ENCODE measurements around the gene CAT.

CAT gene

DNA sequence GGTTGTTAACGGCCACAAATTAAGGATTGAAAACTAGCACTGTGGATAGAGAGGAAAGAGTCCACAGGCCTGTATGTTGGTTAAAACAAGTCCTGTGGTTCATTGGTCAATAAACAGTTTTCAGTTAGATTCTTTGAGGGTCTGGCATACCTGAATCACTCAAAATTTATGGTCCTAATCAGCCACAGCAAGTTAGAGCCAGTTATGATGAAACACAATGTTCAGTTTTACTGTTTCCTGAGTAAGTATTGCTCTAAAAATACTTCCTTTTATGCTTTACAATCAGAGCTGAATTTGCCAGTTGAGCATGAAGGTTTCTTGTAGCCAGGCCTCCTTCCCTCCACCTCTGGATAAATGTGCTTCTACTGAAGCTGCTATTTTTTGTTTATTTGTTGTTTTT is 12.9 kb upstream of the CAT start:
- DNase-seq: no peak

DNA sequence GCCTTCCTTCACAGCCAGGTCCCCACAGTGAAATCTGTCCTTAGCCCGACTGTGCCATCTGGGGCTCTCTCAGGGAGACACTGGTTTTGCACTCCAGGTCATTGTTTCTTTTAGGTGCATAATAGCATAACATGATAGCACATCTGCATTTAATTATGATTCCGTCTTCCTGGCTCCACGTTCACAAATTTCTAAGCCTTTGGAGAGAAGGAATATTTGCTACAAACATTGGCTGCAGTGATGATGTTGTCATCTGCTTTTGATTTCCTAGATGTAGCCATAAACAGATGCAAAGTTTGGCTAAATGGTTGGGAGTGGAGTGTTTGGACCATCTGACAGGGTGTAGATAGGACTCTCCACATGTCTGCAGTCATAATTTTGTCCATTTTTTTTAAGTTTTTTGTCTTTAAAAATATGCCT is 12.0 kb upstream of the CAT start:
- DNase-seq: no peak

DNA sequence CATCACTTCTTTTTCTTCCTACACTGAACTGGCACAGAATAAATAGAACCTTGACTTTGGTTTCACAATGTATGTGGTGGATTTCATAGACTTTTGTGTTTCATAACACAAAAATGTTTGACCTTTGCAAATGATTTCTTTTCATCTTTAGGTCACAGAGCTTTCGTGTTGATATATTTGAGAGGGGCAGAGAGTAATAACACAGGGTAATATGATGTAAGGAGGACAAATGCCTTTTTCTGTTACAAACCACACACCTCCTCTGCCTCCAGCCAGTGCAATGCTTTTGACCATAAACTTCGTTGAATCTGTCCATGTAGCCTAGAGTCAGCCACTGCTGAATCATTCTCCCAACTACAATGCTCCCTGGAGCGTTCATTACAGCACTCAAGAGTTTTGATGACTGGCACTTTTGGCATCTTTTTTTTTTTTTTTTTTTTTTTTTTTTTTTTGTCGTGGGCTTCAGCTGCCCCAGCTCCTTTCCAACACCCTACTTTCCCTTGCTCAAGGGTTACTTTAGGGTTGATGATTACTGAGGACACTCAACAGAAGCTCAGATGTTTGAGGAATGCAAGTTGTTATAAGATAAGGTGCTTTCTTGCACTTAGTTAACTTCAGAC is 11.4 kb upstream of the CAT start:
- DNase-seq: no peak

DNA sequence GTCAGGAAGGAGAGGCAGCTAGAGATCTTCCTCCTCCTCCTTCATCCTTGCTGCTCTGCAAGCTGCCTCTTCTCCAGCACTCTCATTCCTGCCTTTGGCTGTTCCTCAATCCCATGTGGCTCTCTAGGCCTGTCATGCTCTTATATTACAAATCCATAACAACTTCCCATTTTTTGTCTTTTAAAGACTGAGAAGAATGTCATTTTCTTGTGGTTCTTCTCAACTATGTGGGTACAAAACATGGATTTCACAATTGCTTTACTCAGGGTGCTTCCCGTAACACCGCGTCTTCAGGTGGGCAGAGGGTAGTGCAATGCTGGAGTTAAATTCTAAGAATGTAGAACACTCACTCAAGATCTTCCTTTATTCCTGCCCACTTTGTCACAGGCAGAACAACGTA is 6.8 kb upstream of the CAT start:
- no peak for DNase-seq

DNA sequence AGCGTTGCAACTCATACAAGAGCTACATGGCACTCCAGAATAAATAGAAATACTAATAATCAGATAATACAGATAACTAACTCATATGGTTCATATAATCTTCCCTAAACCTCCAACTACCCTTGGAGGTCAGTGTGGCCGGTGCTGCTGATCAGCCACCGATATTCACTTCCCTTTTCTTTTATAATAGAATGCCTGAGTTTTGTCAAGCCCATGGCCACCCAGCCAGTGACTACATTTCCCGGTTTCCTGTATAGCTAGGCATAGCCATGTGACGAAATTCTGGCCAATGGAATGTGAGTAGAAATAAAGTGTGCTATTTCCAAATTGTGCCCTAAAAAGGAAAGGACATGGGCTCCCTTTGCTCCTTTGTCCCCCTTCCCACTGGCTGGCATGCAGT is 5.9 kb upstream of the CAT start:
- no peak for DNase-seq

DNA sequence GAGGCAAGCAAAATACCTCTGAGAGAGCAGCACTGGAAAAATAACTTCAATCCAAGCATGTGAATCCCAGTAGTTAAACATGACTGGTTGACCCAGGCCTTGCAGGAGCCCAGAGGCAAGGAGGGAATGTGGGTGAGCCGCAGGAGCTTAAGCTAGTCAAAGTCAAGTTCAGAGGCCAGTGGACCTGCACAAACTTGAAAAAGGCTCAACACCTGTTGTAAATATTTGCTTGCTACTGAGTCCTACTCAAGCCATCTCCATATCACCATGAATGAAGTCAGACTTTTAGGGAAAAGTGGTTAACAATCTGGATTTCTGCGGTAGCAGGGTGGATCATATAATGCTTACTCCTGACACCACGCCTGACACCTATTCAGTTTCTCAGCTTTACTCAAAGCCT is 4.8 kb upstream of the CAT start:
- no peak for DNase-seq

DNA sequence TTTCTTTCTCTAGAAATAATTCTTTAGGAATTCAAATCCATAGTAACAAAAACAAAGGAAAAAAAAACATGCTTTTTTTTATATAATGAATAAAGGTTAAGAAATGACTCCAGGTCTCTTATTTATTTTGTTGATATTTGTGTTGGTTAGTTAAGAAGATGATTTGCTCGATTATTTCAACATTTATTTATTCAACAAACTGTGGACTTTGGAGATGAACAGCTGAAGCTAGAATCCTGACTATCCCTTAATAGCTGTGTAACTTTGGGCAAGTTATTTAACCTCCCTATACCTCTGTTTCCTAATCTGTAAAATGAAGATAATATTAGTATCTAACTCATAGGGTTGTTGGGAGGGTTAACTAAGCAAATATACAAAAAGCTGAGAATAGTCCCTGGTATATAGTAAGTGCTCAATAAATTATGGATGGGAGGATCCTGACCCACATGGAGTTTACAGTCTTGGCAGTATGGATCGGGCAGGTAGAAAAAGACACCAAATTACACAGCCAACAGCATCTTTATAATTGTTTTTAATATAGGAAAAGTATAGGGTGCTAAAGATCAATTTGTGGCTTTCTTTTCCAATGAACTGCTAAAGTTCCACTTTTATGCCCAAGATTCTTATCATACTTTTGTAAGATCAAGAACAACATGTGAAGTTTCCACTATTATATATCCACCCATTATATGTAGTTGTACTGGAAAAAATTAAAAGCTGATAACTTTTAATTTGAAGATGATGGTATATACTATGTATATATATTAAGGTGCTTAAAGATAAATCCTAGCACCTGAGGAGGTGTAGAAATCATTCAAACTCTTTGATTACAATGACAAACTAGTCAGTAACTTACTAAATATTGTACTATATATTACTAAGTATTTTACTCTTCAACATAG is 1.3 kb upstream of the CAT start:
- DNase-seq: no peak

DNA sequence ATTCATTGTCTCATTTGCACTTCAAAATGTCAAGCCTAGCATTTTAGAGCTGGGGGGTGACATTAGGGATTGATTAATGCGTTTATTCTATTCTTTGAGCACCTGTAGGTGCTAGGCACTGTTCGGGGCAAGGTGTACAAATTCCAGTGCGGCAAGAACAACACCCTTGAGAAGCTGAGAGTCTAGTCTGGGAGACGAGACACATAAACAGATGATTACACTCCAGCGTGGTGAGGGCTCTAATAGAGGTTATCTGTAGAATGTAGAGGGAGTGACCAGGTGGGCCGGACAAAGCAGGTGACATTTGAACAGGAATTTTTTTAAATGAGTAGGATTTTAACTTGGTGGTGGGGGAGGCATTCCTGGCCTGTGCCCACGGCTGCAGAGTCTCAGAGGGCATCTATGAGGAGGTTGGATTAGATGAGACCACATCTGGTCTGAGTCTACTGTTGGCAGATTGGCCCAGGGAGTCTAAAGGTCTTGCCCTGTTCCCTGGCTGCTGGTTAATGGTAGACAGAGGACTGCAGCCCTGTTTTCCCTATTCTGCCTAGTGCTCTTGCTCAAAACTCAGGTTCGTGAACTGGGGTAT is 970 bp downstream of the CAT start:
- DNase-seq: no peak

DNA sequence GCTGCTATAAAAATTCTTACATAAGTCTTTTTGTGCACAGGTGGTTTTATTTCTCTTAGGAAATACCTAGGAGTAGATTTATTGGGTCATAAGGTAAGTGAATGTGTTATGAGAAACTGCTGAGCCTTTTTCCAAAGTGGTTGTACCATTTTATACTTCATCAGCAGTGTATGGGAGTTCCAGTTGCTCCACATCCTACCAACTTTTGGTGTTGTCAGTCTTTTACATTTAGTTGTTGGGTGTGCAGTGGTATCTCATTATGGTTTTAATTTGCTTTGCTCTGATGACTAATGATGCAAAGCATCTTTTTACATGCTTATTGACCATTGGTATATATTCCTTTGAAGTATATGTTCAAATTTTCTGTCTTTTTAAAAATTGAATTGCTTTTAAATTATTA is 3.1 kb downstream of the CAT start:
- no peak for DNase-seq

DNA sequence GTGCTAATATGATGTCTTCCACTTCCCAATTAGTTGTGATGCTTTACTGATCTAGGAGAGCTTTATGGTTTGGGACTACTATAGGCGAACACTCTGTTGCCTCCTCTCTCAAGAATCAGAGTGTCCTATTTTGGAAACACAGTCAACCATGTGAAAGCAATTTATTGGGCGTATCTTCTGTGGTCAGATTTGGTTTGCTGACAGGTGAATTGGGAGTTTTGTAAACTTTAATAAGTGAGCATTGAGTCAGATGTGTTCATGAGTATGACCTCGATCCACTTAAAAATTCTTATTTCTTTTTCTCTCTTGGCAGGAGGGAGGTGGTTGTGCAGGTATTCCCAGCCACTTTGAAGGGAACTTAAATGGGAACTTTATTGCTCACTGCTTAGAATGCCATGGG is 4.4 kb downstream of the CAT start:
- no peak for DNase-seq

DNA sequence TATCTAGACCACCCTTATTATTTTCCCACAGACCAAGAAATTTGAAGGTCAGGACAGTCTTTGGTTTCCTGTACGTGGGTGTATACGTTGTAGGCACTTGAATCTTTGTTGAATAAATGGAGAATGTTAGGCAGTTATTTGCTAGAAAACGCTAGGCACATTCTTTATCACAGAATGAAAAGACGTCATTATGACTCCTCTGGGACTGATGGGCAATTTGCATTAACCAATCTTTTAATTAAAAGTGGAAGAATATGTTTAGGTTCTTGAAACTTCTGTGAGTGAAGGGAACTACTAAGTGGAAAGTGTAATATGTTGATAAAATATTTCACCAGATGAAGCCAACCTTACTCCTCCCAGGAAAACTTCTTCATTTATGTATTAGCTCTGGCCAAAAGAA is 5.7 kb downstream of the CAT start:
- no peak for DNase-seq

DNA sequence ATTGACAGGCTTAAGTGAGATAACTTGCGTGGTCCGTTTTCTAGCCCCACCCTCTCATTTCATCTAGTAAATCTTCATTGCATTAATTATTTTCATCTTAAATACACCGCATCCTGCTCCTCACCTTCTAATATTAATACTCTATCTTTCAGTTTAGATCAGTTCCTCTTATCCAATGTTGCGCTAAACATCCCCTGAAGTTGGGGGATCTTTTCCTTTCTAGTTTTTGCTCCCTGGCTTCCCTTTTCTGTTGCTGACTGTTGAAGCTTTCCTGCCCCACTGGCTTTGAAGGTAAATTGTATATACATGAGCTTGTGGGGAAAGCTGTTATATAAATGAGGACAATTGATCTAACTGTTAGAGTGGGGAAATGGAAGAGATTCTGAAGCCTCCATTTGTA is 7.2 kb downstream of the CAT start:
- no peak for DNase-seq

DNA sequence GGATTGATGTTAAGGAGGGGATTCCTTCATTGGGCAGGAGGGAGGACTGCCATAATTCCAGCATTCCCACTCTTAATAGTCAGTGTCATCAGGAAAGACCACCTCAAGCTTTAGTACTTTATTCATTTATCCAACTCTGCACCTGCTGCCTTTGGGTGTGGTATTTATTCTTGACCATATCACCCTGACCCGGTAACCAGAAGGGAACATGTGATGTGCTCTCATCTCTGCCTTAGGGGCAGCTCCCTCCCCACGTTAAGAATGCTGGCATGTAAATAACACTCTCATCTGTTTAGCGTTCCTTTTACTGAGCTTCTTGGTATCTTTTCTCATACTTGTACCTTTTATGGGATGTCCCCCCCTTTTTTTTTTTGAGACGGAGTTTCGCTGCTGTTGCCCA is 7.7 kb downstream of the CAT start:
- DNase-seq: no peak

DNA sequence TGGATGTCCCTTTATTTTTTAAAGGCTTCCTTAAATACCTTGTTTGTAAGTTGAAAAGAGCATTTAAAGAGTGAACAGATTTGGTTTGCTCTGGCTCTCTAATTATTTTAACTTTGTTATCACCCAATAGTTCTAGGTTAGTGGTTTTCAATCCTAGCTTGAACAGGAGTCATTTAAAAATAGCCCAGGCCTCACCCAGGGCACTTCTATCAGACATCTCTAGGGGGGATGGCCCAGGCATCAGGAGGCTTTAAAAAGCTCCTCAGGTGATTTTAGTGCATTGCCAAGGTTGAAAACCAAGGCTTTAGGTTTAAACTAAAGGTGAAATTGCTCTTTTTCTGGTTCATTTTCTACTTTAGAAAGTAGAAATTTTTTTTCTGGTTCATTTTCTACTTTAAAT is 8.3 kb downstream of the CAT start:
- DNase-seq: no peak

DNA sequence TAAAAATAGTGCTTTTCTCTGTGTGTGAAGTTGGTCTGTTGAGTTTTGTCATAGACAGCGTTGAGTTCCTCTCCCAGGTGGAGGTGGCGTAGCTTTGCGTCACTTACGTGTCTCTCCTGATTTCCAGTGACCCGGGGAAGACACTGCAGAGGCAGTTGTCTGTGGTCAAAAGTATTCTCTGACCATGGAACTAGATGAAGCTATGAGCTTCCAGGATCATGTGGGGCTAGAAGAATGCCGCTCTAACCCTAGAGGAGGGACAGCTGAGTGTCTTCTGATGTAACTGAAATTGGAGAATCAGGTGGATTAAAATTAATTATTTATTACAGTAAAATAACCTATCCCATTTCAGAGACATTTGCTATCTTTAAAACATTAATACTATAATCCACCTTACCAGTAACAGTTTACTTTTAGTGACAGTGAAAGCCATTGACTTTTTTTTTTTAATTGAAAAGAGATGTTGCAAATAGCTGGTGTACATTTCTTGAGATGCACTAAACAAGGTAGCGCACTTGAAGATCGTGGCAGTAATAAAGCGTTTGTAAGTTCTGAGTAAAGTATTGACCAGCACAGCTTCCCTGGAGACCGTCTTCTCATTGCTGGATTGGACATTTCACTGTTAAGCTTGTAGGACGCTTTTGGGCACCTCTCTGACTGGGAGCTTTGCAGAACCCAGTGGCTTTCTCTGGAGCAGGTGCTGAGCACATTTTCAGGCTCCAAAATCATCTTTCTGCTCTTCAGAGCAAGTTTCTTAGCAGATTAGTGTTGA is 9.7 kb downstream of the CAT start:
- DNase-seq: no peak

DNA sequence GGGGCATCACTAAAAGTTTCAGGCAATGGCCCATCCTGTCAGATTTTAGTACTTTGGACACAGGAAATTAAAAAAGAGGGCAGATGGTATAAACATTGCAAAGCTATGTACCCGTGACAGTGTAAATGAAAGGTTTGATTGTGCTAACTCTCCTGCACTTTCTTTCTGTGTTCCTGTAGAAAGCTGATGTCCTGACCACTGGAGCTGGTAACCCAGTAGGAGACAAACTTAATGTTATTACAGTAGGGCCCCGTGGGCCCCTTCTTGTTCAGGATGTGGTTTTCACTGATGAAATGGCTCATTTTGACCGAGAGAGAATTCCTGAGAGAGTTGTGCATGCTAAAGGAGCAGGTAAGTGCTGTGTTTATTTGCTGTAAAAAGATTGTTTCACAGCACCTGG is 10.3 kb downstream of the CAT start:
- no peak for DNase-seq

DNA sequence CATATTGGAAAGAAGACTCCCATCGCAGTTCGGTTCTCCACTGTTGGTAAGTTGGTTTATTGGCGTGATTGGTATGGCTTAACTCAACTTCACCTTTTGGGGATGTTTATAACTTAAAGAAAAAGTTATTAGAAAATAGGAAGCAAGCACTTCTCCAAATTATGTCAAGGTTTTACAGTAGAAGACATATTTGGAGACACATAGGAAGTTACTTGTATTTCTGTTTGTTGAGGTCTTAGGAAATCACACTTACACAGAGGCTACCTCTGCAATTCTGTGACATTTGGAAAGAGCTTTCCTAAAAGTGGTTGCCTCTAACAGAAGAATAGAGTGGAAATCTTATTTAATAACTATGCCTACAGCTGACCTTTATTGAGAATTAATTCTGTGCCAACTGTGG is 12.3 kb downstream of the CAT start:
- no peak for DNase-seq

DNA sequence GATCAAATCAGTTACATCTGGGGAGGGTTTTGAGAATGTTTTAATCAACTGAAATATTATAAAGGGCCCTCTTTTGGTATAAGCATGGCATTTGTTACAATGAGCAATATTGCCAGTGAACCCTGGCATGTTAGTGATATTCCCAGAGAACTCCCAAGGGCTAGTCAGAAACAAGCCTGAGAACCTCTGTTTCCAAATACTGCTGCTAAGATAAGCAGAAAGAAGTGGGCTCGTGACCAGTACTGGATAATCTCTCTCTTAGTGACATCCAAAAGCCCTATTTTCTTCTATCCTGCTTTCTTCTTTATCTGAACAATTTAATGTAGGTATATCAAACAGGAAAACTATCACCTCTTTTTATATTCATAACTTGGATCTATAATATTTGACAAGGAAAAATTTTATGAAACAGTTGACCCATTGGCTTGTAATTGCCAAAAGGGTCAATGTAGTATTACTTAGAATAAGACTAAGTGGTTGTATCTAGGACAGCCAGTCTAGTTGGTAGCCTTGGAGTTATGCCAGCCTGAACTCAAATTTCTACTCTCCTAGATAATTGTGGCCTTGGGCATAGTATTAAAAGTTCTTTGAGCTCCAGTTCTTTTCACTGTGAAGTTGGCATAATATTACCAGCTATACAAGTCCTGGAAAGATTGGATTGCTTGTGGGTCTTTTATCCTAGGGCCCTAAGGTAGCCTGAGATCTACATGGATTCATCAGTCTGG is 15.7 kb downstream of the CAT start:
- no peak for DNase-seq

DNA sequence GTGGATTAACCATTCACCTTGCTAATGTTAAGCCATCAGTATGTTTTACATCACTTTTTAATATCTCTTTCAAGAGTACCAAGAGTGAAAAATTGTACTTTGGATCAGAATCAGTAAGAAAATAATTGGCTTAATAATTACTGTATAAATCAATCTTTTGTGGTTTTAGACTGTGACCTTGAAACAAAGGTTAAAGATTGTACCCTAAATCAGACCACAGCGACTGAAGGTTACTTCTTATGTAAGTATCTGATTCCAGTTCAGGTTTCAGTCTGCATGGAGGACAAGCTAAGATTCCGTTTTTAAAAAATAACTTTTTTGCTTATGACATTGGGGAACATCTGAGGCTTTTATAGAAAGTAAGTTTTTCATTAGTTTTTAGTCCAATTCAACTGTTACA is 18.9 kb downstream of the CAT start:
- DNase-seq: no peak

DNA sequence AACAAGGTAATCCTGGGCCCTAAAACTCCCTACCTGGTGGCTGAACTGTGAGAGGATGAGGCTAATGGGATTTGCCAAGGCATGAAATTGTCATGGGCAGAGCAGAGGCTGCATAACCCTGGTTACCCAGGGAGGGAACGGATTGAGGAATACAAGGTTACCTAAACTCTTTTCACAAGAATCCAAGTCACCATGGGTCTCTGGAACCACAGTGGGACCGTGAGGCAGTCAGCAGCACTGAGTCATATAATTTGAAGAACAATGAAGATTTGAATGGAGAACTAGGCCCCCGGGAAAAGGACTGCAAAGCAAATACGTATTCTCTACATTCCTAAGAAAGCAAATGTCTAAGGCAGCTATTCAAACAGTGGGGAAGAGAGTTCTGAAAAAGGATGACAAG is 19.8 kb downstream of the CAT start:
- DNase-seq: no peak

DNA sequence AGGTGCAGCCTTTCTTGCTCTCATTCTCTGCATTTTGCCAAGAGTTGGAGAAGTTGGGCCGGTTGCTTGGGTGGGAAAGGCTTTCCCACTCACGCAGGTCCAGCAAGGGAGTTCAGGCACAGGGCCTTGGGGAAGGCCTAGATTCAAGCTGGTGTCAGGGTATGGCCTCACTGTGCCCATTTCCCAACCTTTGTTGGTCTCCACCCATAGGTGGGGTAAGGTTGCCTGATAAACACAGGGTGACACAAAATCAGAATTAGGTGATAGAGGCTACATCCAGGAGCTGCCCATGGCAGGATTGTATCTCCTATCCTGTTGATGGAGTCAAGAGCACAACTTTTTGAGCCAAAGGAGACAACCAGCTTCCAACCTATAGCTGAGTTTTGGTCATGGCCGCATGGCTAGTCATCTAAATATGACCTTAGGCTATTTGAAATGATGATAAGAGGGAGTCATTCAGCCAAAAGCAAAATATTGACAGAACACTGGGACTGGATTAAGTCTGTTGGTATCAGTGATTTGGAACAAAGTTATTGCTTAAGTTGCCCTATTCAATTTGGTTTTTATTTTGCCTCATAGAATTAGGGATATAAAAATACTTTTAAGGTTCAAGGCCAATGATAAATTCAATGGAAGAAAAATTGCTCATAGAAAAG is 20.9 kb downstream of the CAT start:
- no peak for DNase-seq

DNA sequence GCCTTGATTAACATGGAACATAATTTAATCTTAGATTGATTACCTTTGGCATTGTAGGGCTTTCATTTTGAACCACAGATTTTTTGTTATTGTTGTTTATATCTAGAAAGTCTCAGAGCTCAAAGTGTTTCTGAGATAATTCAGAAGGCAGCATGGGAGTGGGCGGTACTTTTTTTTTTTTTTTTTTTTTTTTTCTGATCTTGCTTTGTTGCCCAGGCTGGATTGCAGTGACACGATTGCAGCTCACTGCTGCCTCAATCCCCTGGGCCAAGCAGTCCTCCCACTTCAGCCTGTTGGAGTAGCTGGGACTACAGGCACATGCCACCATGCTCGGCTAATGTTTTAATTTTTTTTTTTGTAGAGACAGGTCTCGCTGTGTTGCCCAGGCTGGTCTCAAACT is 21.5 kb downstream of the CAT start:
- no peak for DNase-seq
